Nephron progenitor cell (in vitro differentiated cells): ENCODE results near the gene FBXO28.

Experiments used
- DNase-seq: peaks from one replicate; pipeline ENCODE4 v3.0.0; 2021
- H3K27ac Mint-ChIP-seq: 2 replicates; pipeline ENCODE4 v1.8.0; 2021; ENCODE audit warnings: mild to moderate bottlenecking, moderate library complexity, mixed read lengths
- H3K27me3 Mint-ChIP-seq: 2 replicates; pipeline ENCODE4 v1.8.0; 2021; ENCODE audit warnings: mild to moderate bottlenecking, low read depth, mixed read lengths; ENCODE audit not compliant: poor library complexity
- H3K36me3 Mint-ChIP-seq: 2 replicates; pipeline ENCODE4 v1.8.0; 2021; ENCODE audit warnings: low read depth, mixed read lengths
- H3K4me1 Mint-ChIP-seq: 2 replicates; pipeline ENCODE4 v1.8.0; 2021; ENCODE audit warnings: mixed read lengths
- H3K4me3 Mint-ChIP-seq: 2 replicates; pipeline ENCODE4 v1.8.0; 2021; ENCODE audit warnings: mild to moderate bottlenecking, moderate library complexity, mixed read lengths
- H3K9me3 Mint-ChIP-seq: 2 replicates; pipeline ENCODE4 v1.8.0; 2021; ENCODE audit warnings: mild to moderate bottlenecking, moderate library complexity, mixed read lengths
- CTCF ChIP-seq: fragments of 200-600 bp; sonication (generic); IDR thresholded peaks from 2 replicates; pipeline ENCODE4 v1.5.0; 2021; ENCODE audit warnings: antibody characterized with exemption

Gene FBXO28

GRCh38 chr1:224098007-224098406 is 15.9 kb upstream of the FBXO28 start:
- peaks cover 8% of the 10 kb centered on the region for H3K9me3 Mint-ChIP-seq

GRCh38 chr1:224106568-224107281 is 7.2 kb upstream of the FBXO28 start:
- DNase-seq = peak; percentile 4
- H3K9me3 Mint-ChIP-seq = no peaks in the 10 kb centered on the region
- peaks cover 4% of the 10 kb centered on the region for H3K4me1 Mint-ChIP-seq
- no peak overlapping the region for H3K27ac Mint-ChIP-seq
- H3K36me3 Mint-ChIP-seq = no peaks in the 10 kb centered on the region
- H3K27me3 Mint-ChIP-seq = peaks cover 62% of the 10 kb centered on the region
- TF ChIP-seq CTCF = peak; percentile 18
- H3K4me3 Mint-ChIP-seq = no peak overlapping the region

More at GRCh38 chr1:224098007-224098406, 15.9 kb upstream of the FBXO28 start:
- Mint-ChIP-seq H3K27me3 (peaks cover 39% of the 10 kb centered on the region), H3K4me3 (no peak overlapping the region), H3K4me1 (no peaks in the 10 kb centered on the region), H3K36me3 (peaks cover 6% of the 10 kb centered on the region), H3K27ac (no peak overlapping the region)
- no peak for TF ChIP-seq CTCF
- no peak for DNase-seq

GRCh38 chr1:224107282-224107625 is 6.7 kb upstream of the FBXO28 start:
- Mint-ChIP-seq H3K27me3 (peaks cover 67% of the 10 kb centered on the region), H3K4me3 (no peak overlapping the region), H3K4me1 (peaks cover 4% of the 10 kb centered on the region), H3K9me3 (no peaks in the 10 kb centered on the region), H3K36me3 (no peaks in the 10 kb centered on the region), H3K27ac (no peak overlapping the region)
- TF ChIP-seq CTCF = no peak
- no peak for DNase-seq

- peaks cover 60% of the 10 kb centered on the region for H3K27me3 Mint-ChIP-seq
- H3K27ac Mint-ChIP-seq = no peak overlapping the region
- H3K4me3 Mint-ChIP-seq = no peak overlapping the region
- peaks cover 10% of the 10 kb centered on the region for H3K4me1 Mint-ChIP-seq
- no peak for DNase-seq
- H3K36me3 Mint-ChIP-seq = no peaks in the 10 kb centered on the region
- no peak for TF ChIP-seq CTCF
- H3K9me3 Mint-ChIP-seq = no peaks in the 10 kb centered on the region
These were observed 4.9 kb upstream of the FBXO28 start for GRCh38 chr1:224108991-224109390.

- Mint-ChIP-seq H3K27me3 (peaks cover 58% of the 10 kb centered on the region), H3K4me3 (no peak overlapping the region), H3K4me1 (peaks cover 11% of the 10 kb centered on the region), H3K9me3 (no peaks in the 10 kb centered on the region), H3K27ac (no peak overlapping the region), H3K36me3 (no peaks in the 10 kb centered on the region)
- TF ChIP-seq CTCF = no peak
- DNase-seq = no peak
These were observed 3.9 kb upstream of the FBXO28 start for GRCh38 chr1:224109981-224110380.

- no peak for TF ChIP-seq CTCF
- peaks cover 42% of the 10 kb centered on the region for H3K27me3 Mint-ChIP-seq
- no peaks in the 10 kb centered on the region for H3K9me3 Mint-ChIP-seq
- no peak overlapping the region for H3K27ac Mint-ChIP-seq
- peaks cover 25% of the 10 kb centered on the region for H3K4me1 Mint-ChIP-seq
- H3K4me3 Mint-ChIP-seq = no peak overlapping the region
- no peaks in the 10 kb centered on the region for H3K36me3 Mint-ChIP-seq
- DNase-seq = no peak
These were observed 906 bp upstream of the FBXO28 start for GRCh38 chr1:224113005-224113404.
